H1 (cell line): ENCODE results near the gene PTPRE. TPM values are rescaled to one million over a fixed set of nuclear protein-coding genes. Genes with fewer than 3 reads are reported as not detected.
"Not testable (repeated sequence)": the region's sequence is repeated elsewhere in the genome, so short reads cannot be mapped to it uniquely, and the experiment has no call there.

ENCODE experiments used
- CTCF ChIA-PET: fragments of 300-600 bp; sonication (Branson Sonifier 250); formaldehyde crosslinking; loops from one replicate; lab custom pipeline; 2021; ENCODE audit not compliant: partially characterized antibody; lab: Charles Lee
- POLR2A ChIA-PET: fragments of 300-600 bp; sonication (Branson Sonifier 250); formaldehyde crosslinking; loops from one replicate; lab custom pipeline; 2021; ENCODE audit warnings: inconsistent platforms; ENCODE audit not compliant: partially characterized antibody; lab: Charles Lee
- DNase-seq, 2 experiments: peaks; one replicate each; pipeline versions ENCODE4 v3.0.0 to v3.0.0-alpha.2; 2010 to 2022; ENCODE audit warnings: low spot score in 2 of 2, low read depth in 1 of 2, mixed read lengths in 1 of 2
- FAIRE-seq: peaks from 2 replicates; lab custom pipeline; 2011; peaks lifted over from hg19 to GRCh38; lab: Jason Lieb, UNC
- H2AFZ ChIP-seq: 2 replicates; pipeline ENCODE4 v1.8.1; 2012; ENCODE audit warnings: low read length, inconsistent platforms
- H2AK5ac ChIP-seq: 2 replicates; pipeline ENCODE4 v1.6.1; 2013; ENCODE audit warnings: low read depth, low read length
- H2BK120ac ChIP-seq: replicated peaks from 2 replicates; pipeline ENCODE3; 2013; ENCODE audit warnings: low read depth, low read length, inconsistent platforms
- H2BK12ac ChIP-seq: 2 replicates; pipeline ENCODE4 v1.6.1; 2013; ENCODE audit warnings: low read depth, low read length
- H2BK15ac ChIP-seq: 2 replicates; pipeline ENCODE4 v1.6.1; 2013; ENCODE audit warnings: low read length
- H2BK20ac ChIP-seq: 2 replicates; pipeline ENCODE4 v1.6.1; 2013; ENCODE audit warnings: low read length
- H2BK5ac ChIP-seq: 2 replicates; pipeline ENCODE4 v1.6.1; 2013; ENCODE audit warnings: low read depth, low read length
- H3K14ac ChIP-seq: 2 replicates; pipeline ENCODE4 v1.6.1; 2013; ENCODE audit warnings: inconsistent platforms; ENCODE audit not compliant: insufficient read length
- H3K18ac ChIP-seq: 2 replicates; pipeline ENCODE4 v1.6.1; 2013; ENCODE audit warnings: low read length; ENCODE audit errors: extremely low read depth
- H3K23ac ChIP-seq: 2 replicates; pipeline ENCODE4 v1.6.1; 2013; ENCODE audit warnings: inconsistent platforms; ENCODE audit not compliant: insufficient read length
- H3K23me2 ChIP-seq: 2 replicates; pipeline ENCODE4 v1.6.1; 2013; ENCODE audit warnings: low read depth, low read length
- H3K27ac ChIP-seq: 2 replicates; pipeline ENCODE4 v1.6.1; 2011; ENCODE audit warnings: low read depth, low read length, inconsistent platforms
- H3K27me3 ChIP-seq, 4 experiments: replicated peaks in 1 of 4; 1 replicate in 1 of 4; 2 replicates in 3 of 4; pipeline versions ENCODE4 v1.6.1 to v1.8.1; 2011 to 2013; ENCODE audit warnings: low read length in 3 of 4, mild to moderate bottlenecking in 3 of 4, inconsistent platforms in 2 of 4, mixed read lengths in 2 of 4, moderate library complexity in 1 of 4; ENCODE audit not compliant: control insufficient read depth in 3 of 4, insufficient read depth in 3 of 4; ENCODE audit errors: extremely low read depth in 1 of 4
- H3K36me3 ChIP-seq, 4 experiments: 2 replicates each; pipeline versions ENCODE4 v1.6.1 to v1.8.1; 2011 to 2013; ENCODE audit warnings: mild to moderate bottlenecking in 4 of 4, low read length in 3 of 4, moderate library complexity in 2 of 4, control low read depth in 1 of 4, inconsistent platforms in 1 of 4; ENCODE audit not compliant: insufficient read depth in 4 of 4, control insufficient read depth in 2 of 4
- H3K4ac ChIP-seq: replicated peaks from 2 replicates; pipeline ENCODE3; 2013; ENCODE audit warnings: low read length, low read depth, mixed read lengths, inconsistent platforms; ENCODE audit not compliant: insufficient read length
- H3K4me1 ChIP-seq, 4 experiments: replicated peaks in 1 of 4; 1 replicate in 1 of 4; 2 replicates in 3 of 4; pipeline versions ENCODE4 v1.6.1 to v1.8.1; 2011 to 2013; ENCODE audit warnings: low read length in 3 of 4, inconsistent platforms in 2 of 4, mixed read lengths in 1 of 4; ENCODE audit not compliant: insufficient read depth in 4 of 4, control insufficient read depth in 3 of 4
- H3K4me2 ChIP-seq, 2 experiments: 2 replicates each; pipeline versions ENCODE4 v1.6.1 to v1.8.1; 2011 to 2013; ENCODE audit warnings: low read depth in 2 of 2, low read length in 2 of 2, control low read depth in 1 of 2, inconsistent platforms in 1 of 2, mild to moderate bottlenecking in 1 of 2; ENCODE audit not compliant: insufficient read depth in 1 of 2
- H3K4me3 ChIP-seq, 4 experiments: fragments of 200-600, 300-600 bp in 1 of 4; sonication (generic), shearing (Covaris generic), sonication (Bioruptor Twin) in 1 of 4; 2 replicates each; pipeline versions ENCODE4 v1.5.1 to v1.8.1; 2011 to 2016; ENCODE audit warnings: low read length in 4 of 4, low read depth in 3 of 4, control low read depth in 2 of 4, inconsistent platforms in 2 of 4, mild to moderate bottlenecking in 2 of 4, mixed read lengths in 1 of 4, moderate library complexity in 1 of 4; ENCODE audit not compliant: insufficient read depth in 2 of 4; ENCODE audit errors: extremely low read depth in 1 of 4
- H3K56ac ChIP-seq: replicated peaks from 2 replicates; pipeline ENCODE3; 2013; ENCODE audit warnings: low read depth, mild to moderate bottlenecking, mixed read lengths, low read length, inconsistent platforms; ENCODE audit not compliant: insufficient read length
- H3K79me1 ChIP-seq: 2 replicates; pipeline ENCODE4 v1.6.1; 2013; ENCODE audit warnings: low read depth, low read length, control low read depth
- H3K79me2 ChIP-seq, 2 experiments: 2 replicates each; pipeline versions ENCODE4 v1.6.1 to v1.8.1; 2012 to 2013; ENCODE audit warnings: low read length in 2 of 2, mild to moderate bottlenecking in 2 of 2, inconsistent platforms in 1 of 2; ENCODE audit not compliant: insufficient read depth in 2 of 2, control insufficient read depth in 1 of 2
- H3K9ac ChIP-seq, 4 experiments: replicated peaks in 1 of 4; 1 replicate in 1 of 4; 2 replicates in 3 of 4; pipeline versions ENCODE4 v1.6.1 to v1.8.1; 2011 to 2013; ENCODE audit warnings: low read depth in 3 of 4, low read length in 3 of 4, control low read depth in 2 of 4, mild to moderate bottlenecking in 2 of 4, moderate library complexity in 2 of 4, inconsistent platforms in 1 of 4; ENCODE audit errors: extremely low read depth in 1 of 4
- H3K9me3 ChIP-seq, 2 experiments: 2 replicates each; pipeline versions ENCODE4 v1.6.1 to v1.8.1; 2012 to 2013; ENCODE audit warnings: mild to moderate bottlenecking in 2 of 2, moderate library complexity in 2 of 2, control low read depth in 1 of 2, inconsistent platforms in 1 of 2, low read depth in 1 of 2, low read length in 1 of 2, mixed read lengths in 1 of 2; ENCODE audit not compliant: insufficient read depth in 2 of 2
- H4K20me1 ChIP-seq, 2 experiments: replicated peaks in 1 of 2; 2 replicates each; pipeline versions ENCODE3 to v1.8.1; 2011 to 2013; ENCODE audit warnings: inconsistent platforms in 2 of 2, low read length in 2 of 2, mild to moderate bottlenecking in 1 of 2; ENCODE audit not compliant: insufficient read depth in 2 of 2, control insufficient read depth in 1 of 2
- H4K5ac ChIP-seq: 2 replicates; pipeline ENCODE4 v1.6.1; 2013; ENCODE audit warnings: low read length, low read depth, mixed read lengths, inconsistent platforms; ENCODE audit not compliant: insufficient read length
- H4K8ac ChIP-seq: 2 replicates; pipeline ENCODE4 v1.8.0; 2013; ENCODE audit warnings: mild to moderate bottlenecking, moderate library complexity, low read length, inconsistent platforms; ENCODE audit not compliant: insufficient read depth; ENCODE audit errors: extremely low read depth
- H4K91ac ChIP-seq: replicated peaks from 2 replicates; pipeline ENCODE3; 2013; ENCODE audit warnings: low read length, mixed read lengths, inconsistent platforms; ENCODE audit not compliant: insufficient read length
- SIX5 ChIP-seq: IDR thresholded peaks from 2 replicates; pipeline ENCODE4 v1.6.1; 2011; ENCODE audit warnings: mild to moderate bottlenecking, low read depth, low read length
- WGBS, 2 experiments: shearing (Covaris generic) in 1 of 2; methylation state at CpG; one replicate each; pipeline versions ENCODE4 v1.1.6 to v1.1.7; 2013 to 2015; ENCODE audit warnings: low lambda C conversion rate in 2 of 2, mixed read lengths in 2 of 2, inconsistent platforms in 1 of 2, low coverage in 1 of 2, missing lambda C conversion rate in 1 of 2; ENCODE audit not compliant: insufficient replicate concordance in 2 of 2, insufficient coverage in 1 of 2, insufficient read length in 1 of 2; ENCODE audit errors: extremely low coverage in 1 of 2, missing lambda C conversion rate in 1 of 2; 5-methylcytosine and 5-hydroxymethylcytosine counted together
- polyA plus RNA-seq, 7 experiments: library from polyadenylated mRNA; depleted of rRNA in 3 of 7; stranded (reverse) in 5 of 7; unstranded in 2 of 7; fragments of >200 nt in 5 of 7; fragments of 200-250 nt in 2 of 7; gene quantifications; 1 replicate in 5 of 7; 2 replicates in 1 of 7; 4 replicates in 1 of 7; pipeline versions ENCODE4 v1.2.1 to v1.2.3, GENCODE V29; 2011 to 2013; ENCODE audit warnings: missing spikeins in 2 of 7, mixed read lengths in 2 of 7
- total RNA-seq: library from RNA; stranded (reverse); fragmentation: NEBNext Ultra II Directional; extraction: Animal tissue kit (Norgen Biotek cat#: 25700); gene quantifications from 2 replicates; pipeline ENCODE4 v1.2.1, GENCODE V29; 2021

The PTPRE gene
- total and polyA plus RNA-seq, 2 of the 8 experiments (the other 6 are each of a cell fraction or from before 2014, with no cell fraction given): 0.33 to 0.54 TPM

GRCh38 chr10:127989481-127990012, 82.6 kb downstream of the PTPRE start (continued):
- no peak for TF ChIP-seq SIX5

- H3K9ac ChIP-seq, DNase-seq, H2BK12ac ChIP-seq, H3K23me2 ChIP-seq, FAIRE-seq, H3K4me3 ChIP-seq, H4K91ac ChIP-seq, CTCF ChIA-PET, H2BK5ac ChIP-seq, H3K27me3 ChIP-seq, H3K79me2 ChIP-seq, H3K18ac ChIP-seq, H4K20me1 ChIP-seq, H2BK15ac ChIP-seq, H2AFZ ChIP-seq, H3K4me2 ChIP-seq, H3K4me1 ChIP-seq, H2BK20ac ChIP-seq, H3K36me3 ChIP-seq, H3K23ac ChIP-seq, H3K9me3 ChIP-seq, H3K27ac ChIP-seq, H3K4ac ChIP-seq, H2AK5ac ChIP-seq, POLR2A ChIA-PET, H3K56ac ChIP-seq, H4K8ac ChIP-seq, H3K79me1 ChIP-seq, H2BK120ac ChIP-seq, H3K14ac ChIP-seq, H4K5ac ChIP-seq: not testable (repeated sequence)
- 88% methylated on average over 6 of the region's 9 CpGs; no CpG with 5 or more reads in 1 of the 2 experiments for WGBS, 2 experiments
Measured at GRCh38 chr10:127990132-127990788, 83.4 kb downstream of the PTPRE start.
